Stimulated activated CD8-positive, alpha-beta memory T cell treated with anti-CD3 and anti-CD28 coated beads, Interleukin-15, amount 100 ng/mL, for 4 hours (primary cell): ENCODE data around the gene KCNQ5.
"Not testable (repeated sequence)": the region's sequence is repeated elsewhere in the genome, so short reads cannot be mapped to it uniquely, and the experiment has no call there.

Source experiments
- DNase-seq, 2 donors: peaks; one replicate each; pipeline ENCODE4 v3.0.0-alpha.2; 2020; ENCODE audit warnings: low read depth in 2 of 2

KCNQ5 gene

GRCh38 chr6:72950114-72950860 lies 328.4 kb downstream of the KCNQ5 start:
- no peak for DNase-seq

- no peak for DNase-seq
Observed at GRCh38 chr6:72952808-72953630, 331.2 kb downstream of the KCNQ5 start.

GRCh38 chr6:72953971-72954381 lies 332.1 kb downstream of the KCNQ5 start:
- DNase-seq = no peak

GRCh38 chr6:72954716-72955115 lies 332.9 kb downstream of the KCNQ5 start:
- no peak for DNase-seq

GRCh38 chr6:72955666-72956065 lies 333.8 kb downstream of the KCNQ5 start:
- no peak for DNase-seq

- no peak for DNase-seq
Observed at GRCh38 chr6:72956272-72956671, 334.4 kb downstream of the KCNQ5 start.

GRCh38 chr6:72959821-72960220 lies 338.0 kb downstream of the KCNQ5 start:
- DNase-seq = no peak

- DNase-seq = no peak
Observed at GRCh38 chr6:72963946-72964345, 342.1 kb downstream of the KCNQ5 start.

- DNase-seq = no peak
Observed at GRCh38 chr6:72966628-72967280, 344.9 kb downstream of the KCNQ5 start.

GRCh38 chr6:72967329-72967728 lies 345.5 kb downstream of the KCNQ5 start:
- DNase-seq = no peak

- no peak for DNase-seq
Observed at GRCh38 chr6:72968704-72969103, 346.8 kb downstream of the KCNQ5 start.

- no peak for DNase-seq
Observed at GRCh38 chr6:72969666-72970065, 347.8 kb downstream of the KCNQ5 start.

- no peak for DNase-seq
Observed at GRCh38 chr6:72972579-72972978, 350.7 kb downstream of the KCNQ5 start.

- no peak for DNase-seq
Observed at GRCh38 chr6:72974276-72974675, 352.4 kb downstream of the KCNQ5 start.

GRCh38 chr6:72975352-72975752 lies 353.5 kb downstream of the KCNQ5 start:
- no peak for DNase-seq

GRCh38 chr6:72976484-72976883 lies 354.6 kb downstream of the KCNQ5 start:
- no peak for DNase-seq

- no peak for DNase-seq
Observed at GRCh38 chr6:72977114-72977513, 355.2 kb downstream of the KCNQ5 start.

GRCh38 chr6:72978808-72979207 lies 356.9 kb downstream of the KCNQ5 start:
- DNase-seq = not testable (repeated sequence)

- DNase-seq = not testable (repeated sequence)
Observed at GRCh38 chr6:72984189-72984831, 362.4 kb downstream of the KCNQ5 start.

GRCh38 chr6:72984981-72985665 lies 363.3 kb downstream of the KCNQ5 start:
- no peak for DNase-seq

GRCh38 chr6:72987301-72987700 lies 365.4 kb downstream of the KCNQ5 start:
- no peak for DNase-seq
